Bronchial epithelial cell (primary cell): ENCODE results near the gene CDK18. TPM values are rescaled to one million over a fixed set of nuclear protein-coding genes. Genes with fewer than 3 reads are reported as not detected.
A peak's percentile ranks its signal among the peaks of the same experiment; 100 is the strongest.

Experiments used
- DNase-seq: peaks from one replicate; pipeline ENCODE4 v3.0.0-alpha.2; 2010; ENCODE audit warnings: low read depth
- FAIRE-seq: peaks from 2 replicates; lab custom pipeline; 2011; peaks lifted over from hg19 to GRCh38; lab: Jason Lieb, UNC
- H3K27me3 ChIP-seq: 2 replicates; pipeline ENCODE4 v1.5.1; 2011; ENCODE audit warnings: low read length; ENCODE audit not compliant: control insufficient read depth, insufficient read depth
- H3K36me3 ChIP-seq: 2 replicates; pipeline ENCODE4 v1.5.1; 2011; ENCODE audit warnings: low read length; ENCODE audit not compliant: control insufficient read depth, insufficient read depth
- H3K4me3 ChIP-seq: 2 replicates; pipeline ENCODE4 v1.5.1; 2011; ENCODE audit warnings: mild to moderate bottlenecking, low read depth, low read length, control low read depth
- CTCF ChIP-seq: IDR thresholded peaks from 2 replicates; pipeline ENCODE4 v1.5.1; 2011; ENCODE audit warnings: mild to moderate bottlenecking, moderate library complexity, low read length, control low read depth, inconsistent platforms; ENCODE audit not compliant: insufficient read depth, severe bottlenecking
- total RNA-seq: library from RNA; depleted of rRNA; stranded (reverse); fragments of >200 nt; gene quantifications from 2 replicates; pipeline ENCODE4 v1.2.1, GENCODE V29; 2014

The CDK18 gene
- total RNA-seq, 1 donor from 2014 or later: 1.8 TPM

GRCh38 chr1:205496661-205497060 lies 7.8 kb upstream of the CDK18 start:
- Histone ChIP-seq H3K4me3 (no peak overlapping the region), H3K36me3 (no peaks in the 10 kb centered on the region), H3K27me3 (no peaks in the 10 kb centered on the region)
- TF ChIP-seq CTCF: no peak
- DNase-seq (no peak), FAIRE-seq (no peak)

- FAIRE-seq (no peak), DNase-seq (no peak)
- no peak overlapping the region for H3K4me3 ChIP-seq
- H3K36me3 ChIP-seq: no peaks in the 10 kb centered on the region
- no peak for TF ChIP-seq CTCF
- H3K27me3 ChIP-seq: no peaks in the 10 kb centered on the region
Measured at GRCh38 chr1:205497351-205497750, 7.1 kb upstream of the CDK18 start.

GRCh38 chr1:205499789-205500188 lies 4.7 kb upstream of the CDK18 start:
- no peak for FAIRE-seq
- H3K36me3 ChIP-seq: no peaks in the 10 kb centered on the region
- no peaks in the 10 kb centered on the region for H3K27me3 ChIP-seq
- no peak for DNase-seq
- H3K4me3 ChIP-seq: no peak overlapping the region
- TF ChIP-seq CTCF: no peak

GRCh38 chr1:205500240-205501233 lies 3.9 kb upstream of the CDK18 start:
- TF ChIP-seq CTCF: no peak
- Histone ChIP-seq H3K4me3 (no peak overlapping the region), H3K36me3 (no peaks in the 10 kb centered on the region), H3K27me3 (no peaks in the 10 kb centered on the region)
- no peak for FAIRE-seq
- peak; percentile 52 for DNase-seq

- H3K4me3 ChIP-seq: no peak overlapping the region
- no peak for TF ChIP-seq CTCF
- DNase-seq (no peak), FAIRE-seq (no peak)
- no peaks in the 10 kb centered on the region for H3K36me3 ChIP-seq
- H3K27me3 ChIP-seq: no peaks in the 10 kb centered on the region
Measured at GRCh38 chr1:205502111-205502810, 2.2 kb upstream of the CDK18 start.
